Liver (tissue), 3 donors: ENCODE results near the gene IQSEC2.

ENCODE experiments used
- CTCF ChIP-seq: fragments of 150-350 bp; IDR thresholded peaks from 2 replicates; pipeline ENCODE4 v1.5.1; 2017; ENCODE audit warnings: improper control_type of control experiment, low read depth, low read length; ENCODE audit not compliant: missing input control
- EGR1 ChIP-seq, 2 donors: IDR thresholded peaks; 2 replicates each; pipeline ENCODE4 v1.6.1; 2016 to 2018; ENCODE audit warnings: antibody characterized with exemption in 2 of 2, low read depth in 2 of 2
- FOXA2 ChIP-seq: IDR thresholded peaks from 2 replicates; pipeline ENCODE4 v1.6.1; 2016; ENCODE audit warnings: antibody characterized with exemption
- donor health status: healthy.
- donor health status: healthy.

GRCh38 chrX:53283567-53283966 is 2.2 kb upstream of the IQSEC2 start:
- TF ChIP-seq CTCF (no peak), EGR1 (IDR thresholded peaks at IDR 0.05; ENCODE audit: low read depth in 2 of 2) (no peak), FOXA2 (no peak)
